ENCODE results near the gene CTAGE9.
"Not testable (repeated sequence)": the region's sequence is repeated elsewhere in the genome, so short reads cannot be mapped to it uniquely, and the experiment has no call there.

CTAGE9 gene

DNA sequence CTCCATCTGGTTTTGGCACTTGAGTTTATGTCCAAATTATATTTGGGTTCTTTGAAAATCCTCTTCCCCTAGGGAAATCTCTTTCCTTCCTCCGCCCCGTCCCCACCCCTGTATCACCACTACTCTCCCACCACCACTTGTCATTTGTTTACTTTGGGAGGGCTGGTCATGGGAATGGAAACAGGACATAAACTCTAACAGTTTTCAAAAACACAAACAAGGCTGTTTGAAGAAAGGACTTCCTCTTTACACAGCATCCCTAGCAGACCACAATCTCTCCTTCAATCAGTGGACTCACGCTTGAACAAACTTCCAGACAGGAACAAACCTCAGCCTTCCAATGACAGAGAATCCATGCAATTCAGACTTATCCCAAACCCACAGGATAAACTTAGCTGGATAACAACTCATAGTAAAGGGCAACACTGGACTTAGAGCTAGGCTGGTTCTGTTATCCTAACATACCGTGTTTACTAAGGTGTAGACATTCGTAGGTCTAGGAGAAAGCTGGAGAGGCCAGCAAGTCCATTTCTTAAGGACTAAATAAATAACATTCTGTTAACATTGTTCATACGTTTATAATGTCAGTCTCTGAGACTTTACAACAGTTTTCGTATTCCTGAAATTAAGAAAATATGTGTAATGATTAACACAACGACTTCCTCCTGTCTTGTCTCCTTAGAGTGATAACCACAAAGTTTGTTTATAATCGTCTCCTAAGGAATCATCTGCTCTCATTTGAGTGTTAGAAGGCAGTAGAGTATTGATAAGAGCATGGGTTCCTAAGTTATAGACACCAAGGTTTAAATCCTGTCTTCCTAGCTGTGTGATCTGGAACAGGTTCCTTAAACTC, 44.1 kb upstream of the CTAGE9 start:
- TF ChIP-seq EZH2phosphoT487 (conservative IDR thresholded peaks at IDR 0.05; ENCODE audit: low read length), result no peak
- TF ChIP-seq, protein P1, sequence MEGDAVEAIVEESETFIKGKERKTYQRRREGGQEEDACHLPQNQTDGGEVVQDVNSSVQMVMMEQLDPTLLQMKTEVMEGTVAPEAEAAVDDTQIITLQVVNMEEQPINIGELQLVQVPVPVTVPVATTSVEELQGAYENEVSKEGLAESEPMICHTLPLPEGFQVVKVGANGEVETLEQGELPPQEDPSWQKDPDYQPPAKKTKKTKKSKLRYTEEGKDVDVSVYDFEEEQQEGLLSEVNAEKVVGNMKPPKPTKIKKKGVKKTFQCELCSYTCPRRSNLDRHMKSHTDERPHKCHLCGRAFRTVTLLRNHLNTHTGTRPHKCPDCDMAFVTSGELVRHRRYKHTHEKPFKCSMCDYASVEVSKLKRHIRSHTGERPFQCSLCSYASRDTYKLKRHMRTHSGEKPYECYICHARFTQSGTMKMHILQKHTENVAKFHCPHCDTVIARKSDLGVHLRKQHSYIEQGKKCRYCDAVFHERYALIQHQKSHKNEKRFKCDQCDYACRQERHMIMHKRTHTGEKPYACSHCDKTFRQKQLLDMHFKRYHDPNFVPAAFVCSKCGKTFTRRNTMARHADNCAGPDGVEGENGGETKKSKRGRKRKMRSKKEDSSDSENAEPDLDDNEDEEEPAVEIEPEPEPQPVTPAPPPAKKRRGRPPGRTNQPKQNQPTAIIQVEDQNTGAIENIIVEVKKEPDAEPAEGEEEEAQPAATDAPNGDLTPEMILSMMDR (IDR thresholded peaks at IDR 0.05; ENCODE audit: insufficient read depth, low read length, poor library complexity, severe bottlenecking), result no peak
- Histone ChIP-seq H3K79me2 (ENCODE audit: insufficient read depth, low read length) (no peaks in the 10 kb centered on the region), H4K20me1 (ENCODE audit: low read depth, low read length) (no peaks in the 10 kb centered on the region), H3K9me3 (ENCODE audit: insufficient read depth, low read length) (no peaks in the 10 kb centered on the region), H3K4me2 (ENCODE audit: low read depth, low read length, poor library complexity, severe bottlenecking) (no peak overlapping the region), H3K4me3 (ENCODE audit: insufficient read depth, low read length, poor library complexity, severe bottlenecking) (no peak overlapping the region), H3K27ac (ENCODE audit: low read depth, low read length) (no peak overlapping the region), H2AFZ (ENCODE audit: low read depth, low read length, severe bottlenecking) (no peak overlapping the region), H3K27me3 (ENCODE audit: low read length) (no peaks in the 10 kb centered on the region), H3K9me2 (replicated peaks; ENCODE audit: insufficient read depth, low read length) (no peaks in the 10 kb centered on the region), H3F3A (ENCODE audit: insufficient read depth) (no peaks in the 10 kb centered on the region), H3K9ac (ENCODE audit: low read length) (no peak overlapping the region), H3K36me3 (ENCODE audit: low read length) (no peaks in the 10 kb centered on the region)

DNA sequence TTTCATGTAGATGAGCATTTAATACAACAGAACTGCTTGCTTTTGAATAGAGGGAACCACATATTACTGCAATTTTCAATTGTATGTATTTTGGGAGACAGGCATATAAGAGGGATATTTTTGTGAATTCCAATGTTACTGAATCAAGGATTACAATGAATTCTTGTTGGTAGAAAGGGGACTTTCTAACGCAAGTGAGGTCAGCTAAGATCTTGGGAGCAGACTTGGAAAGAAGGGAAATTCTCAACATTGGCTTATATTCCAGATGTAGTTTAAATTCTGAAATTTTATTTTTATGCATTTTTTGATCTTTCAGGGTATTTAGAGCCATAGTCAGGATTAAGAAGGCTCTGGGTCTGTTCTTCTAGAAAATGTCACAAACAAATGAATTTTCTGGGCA, 43.3 kb upstream of the CTAGE9 start:
- no peaks in the 10 kb centered on the region for H3K9me3 ChIP-seq (ENCODE audit: insufficient read depth, low read length)
- no peak overlapping the region for H3K27ac ChIP-seq (ENCODE audit: low read depth, low read length)
- no peaks in the 10 kb centered on the region for H3F3A ChIP-seq (ENCODE audit: insufficient read depth)
- TF ChIP-seq EZH2phosphoT487 (conservative IDR thresholded peaks at IDR 0.05; ENCODE audit: low read length), result no peak
- H3K4me3 ChIP-seq (ENCODE audit: insufficient read depth, low read length, poor library complexity, severe bottlenecking), result no peak overlapping the region
- no peaks in the 10 kb centered on the region for H3K9me2 ChIP-seq (replicated peaks; ENCODE audit: insufficient read depth, low read length)
- H4K20me1 ChIP-seq (ENCODE audit: low read depth, low read length), result no peaks in the 10 kb centered on the region
- no peaks in the 10 kb centered on the region for H3K27me3 ChIP-seq (ENCODE audit: low read length)
- H3K79me2 ChIP-seq (ENCODE audit: insufficient read depth, low read length), result no peaks in the 10 kb centered on the region
- no peak overlapping the region for H3K4me2 ChIP-seq (ENCODE audit: low read depth, low read length, poor library complexity, severe bottlenecking)
- H2AFZ ChIP-seq (ENCODE audit: low read depth, low read length, severe bottlenecking), result no peak overlapping the region
- no peak overlapping the region for H3K9ac ChIP-seq (ENCODE audit: low read length)
- no peaks in the 10 kb centered on the region for H3K36me3 ChIP-seq (ENCODE audit: low read length)

DNA sequence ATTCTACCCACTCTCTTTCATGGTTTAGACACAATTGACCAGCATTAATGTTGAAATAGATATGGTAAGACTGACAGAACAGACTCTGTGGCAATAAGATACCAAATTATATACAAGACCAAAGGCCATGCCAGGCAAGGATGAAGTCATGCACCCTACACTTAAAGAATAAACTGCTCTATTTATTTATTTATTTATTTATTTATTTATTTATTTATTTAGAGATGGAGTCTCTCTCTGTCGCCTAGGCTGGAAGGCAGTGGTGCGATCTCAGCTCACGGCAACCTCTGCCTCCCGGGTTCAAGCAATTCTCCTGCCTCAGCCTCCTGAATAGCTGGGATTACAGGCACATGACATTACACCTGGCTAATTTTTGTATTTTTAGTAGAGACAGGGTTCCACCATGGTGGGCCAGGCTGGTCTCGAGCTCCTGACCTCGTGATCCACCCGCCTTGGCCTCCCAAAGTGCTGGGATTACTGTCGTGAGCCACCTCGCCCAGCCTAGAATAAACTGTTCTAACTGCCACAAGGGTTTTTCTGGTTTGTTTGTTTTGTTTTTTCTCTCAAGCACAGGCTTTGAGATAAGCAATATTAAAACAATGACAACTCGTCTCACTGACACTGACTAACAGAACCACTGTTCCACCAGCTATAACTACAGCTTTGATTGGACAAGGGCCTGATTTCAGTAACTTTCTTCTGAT, 40.3 kb upstream of the CTAGE9 start:
- not testable (repeated sequence) for H3F3A ChIP-seq (ENCODE audit: insufficient read depth); H3K9me3 ChIP-seq (ENCODE audit: insufficient read depth, low read length); H2AFZ ChIP-seq (ENCODE audit: low read depth, low read length, severe bottlenecking); H3K27me3 ChIP-seq (ENCODE audit: low read length); H4K20me1 ChIP-seq (ENCODE audit: low read depth, low read length); H3K4me2 ChIP-seq (ENCODE audit: low read depth, low read length, poor library complexity, severe bottlenecking); H3K4me3 ChIP-seq (ENCODE audit: insufficient read depth, low read length, poor library complexity, severe bottlenecking); H3K79me2 ChIP-seq (ENCODE audit: insufficient read depth, low read length); H3K9ac ChIP-seq (ENCODE audit: low read length); H3K27ac ChIP-seq (ENCODE audit: low read depth, low read length); H3K9me2 ChIP-seq (replicated peaks; ENCODE audit: insufficient read depth, low read length); H3K36me3 ChIP-seq (ENCODE audit: low read length)

DNA sequence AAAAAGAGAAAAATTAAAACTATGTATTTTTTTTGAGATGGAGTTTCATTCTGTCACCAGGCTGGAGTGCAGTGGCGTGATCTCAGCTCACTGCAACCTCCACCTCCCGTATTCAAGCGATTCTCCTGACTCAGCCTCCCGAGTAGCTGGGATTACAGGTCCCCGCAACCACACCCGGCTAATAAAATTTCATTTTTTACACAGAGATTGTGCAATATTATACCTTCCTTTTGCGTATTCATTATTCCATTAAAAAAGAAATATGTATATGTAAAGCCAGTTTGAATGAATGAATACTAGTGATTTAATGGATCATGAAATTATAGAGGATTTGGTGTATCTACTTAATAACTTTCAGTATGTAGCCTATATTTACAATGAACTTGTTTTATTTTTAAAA, 38.2 kb upstream of the CTAGE9 start:
- no peak overlapping the region for H2AFZ ChIP-seq (ENCODE audit: low read depth, low read length, severe bottlenecking)
- no peaks in the 10 kb centered on the region for H3K9me3 ChIP-seq (ENCODE audit: insufficient read depth, low read length)
- H3K36me3 ChIP-seq (ENCODE audit: low read length), result no peaks in the 10 kb centered on the region; the same call in 1 of the 2 replicates
- no peaks in the 10 kb centered on the region for H3K27me3 ChIP-seq (ENCODE audit: low read length)
- no peaks in the 10 kb centered on the region for H4K20me1 ChIP-seq (ENCODE audit: low read depth, low read length)
- no peaks in the 10 kb centered on the region; the same call in 1 of the 2 replicates for H3F3A ChIP-seq (ENCODE audit: insufficient read depth)
- no peak overlapping the region for H3K4me2 ChIP-seq (ENCODE audit: low read depth, low read length, poor library complexity, severe bottlenecking)
- no peak overlapping the region for H3K27ac ChIP-seq (ENCODE audit: low read depth, low read length)
- H3K79me2 ChIP-seq (ENCODE audit: insufficient read depth, low read length), result no peaks in the 10 kb centered on the region
- no peak overlapping the region for H3K9ac ChIP-seq (ENCODE audit: low read length)
- H3K9me2 ChIP-seq (replicated peaks; ENCODE audit: insufficient read depth, low read length), result no peaks in the 10 kb centered on the region
- TF ChIP-seq, protein P1 (IDR thresholded peaks at IDR 0.05; ENCODE audit: insufficient read depth, low read length, poor library complexity, severe bottlenecking), result no peak
- TF ChIP-seq EZH2phosphoT487 (conservative IDR thresholded peaks at IDR 0.05; ENCODE audit: low read length), result no peak
- H3K4me3 ChIP-seq (ENCODE audit: insufficient read depth, low read length, poor library complexity, severe bottlenecking), result no peak overlapping the region
